Lower leg skin (tissue), 4 donors: ENCODE results near the gene CHRDL1. TPM values are rescaled to one million over a fixed set of nuclear protein-coding genes. Genes with fewer than 3 reads are reported as not detected.

ENCODE experiments used
- DNase-seq, 2 donors: peaks; one replicate each; pipeline ENCODE4 v3.0.0-alpha.2; 2019; ENCODE audit warnings: low spot score in 2 of 2
- H3K4me3 ChIP-seq: fragments of 200-600 bp; sonication (generic); 2 replicates; pipeline ENCODE4 v1.5.1; 2017; ENCODE audit warnings: mild to moderate bottlenecking, low read depth; ENCODE audit not compliant: poor library complexity, severe bottlenecking
- CTCF ChIP-seq, 3 donors: fragments of 450-650 bp; IDR thresholded peaks; one replicate each; pipeline ENCODE4 v1.5.1; 2016; ENCODE audit warnings: antibody characterized with exemption in 3 of 3, mild to moderate bottlenecking in 3 of 3, moderate library complexity in 2 of 3
- POLR2A ChIP-seq, 2 donors: fragments of 450-650 bp; IDR thresholded peaks; one replicate each; pipeline ENCODE4 v1.6.1; 2016 to 2017; ENCODE audit warnings: antibody characterized with exemption in 2 of 2, mild to moderate bottlenecking in 1 of 2, moderate library complexity in 1 of 2
- WGBS, 2 donors: methylation state at CpG; one replicate each; pipeline ENCODE4 v1.1.5; 2018; 5-methylcytosine and 5-hydroxymethylcytosine counted together
- intact Hi-C: fragments of 100-400 bp; cut with DNase I; formaldehyde crosslinking; loops from one replicate; pipeline ENCODE4 v1.15.0; 2023; ENCODE audit warnings: low total_unique reads
- total RNA-seq, 4 donors: library from RNA; depleted of rRNA; stranded (reverse); fragments of >200 nt; gene quantifications; one replicate each; pipeline ENCODE4 v1.1.0, GENCODE V29; 2016

CHRDL1 gene
- total RNA-seq, 4 donors from 2014 or later = 6.9 to 20.4 (median 17.7) TPM

DNA sequence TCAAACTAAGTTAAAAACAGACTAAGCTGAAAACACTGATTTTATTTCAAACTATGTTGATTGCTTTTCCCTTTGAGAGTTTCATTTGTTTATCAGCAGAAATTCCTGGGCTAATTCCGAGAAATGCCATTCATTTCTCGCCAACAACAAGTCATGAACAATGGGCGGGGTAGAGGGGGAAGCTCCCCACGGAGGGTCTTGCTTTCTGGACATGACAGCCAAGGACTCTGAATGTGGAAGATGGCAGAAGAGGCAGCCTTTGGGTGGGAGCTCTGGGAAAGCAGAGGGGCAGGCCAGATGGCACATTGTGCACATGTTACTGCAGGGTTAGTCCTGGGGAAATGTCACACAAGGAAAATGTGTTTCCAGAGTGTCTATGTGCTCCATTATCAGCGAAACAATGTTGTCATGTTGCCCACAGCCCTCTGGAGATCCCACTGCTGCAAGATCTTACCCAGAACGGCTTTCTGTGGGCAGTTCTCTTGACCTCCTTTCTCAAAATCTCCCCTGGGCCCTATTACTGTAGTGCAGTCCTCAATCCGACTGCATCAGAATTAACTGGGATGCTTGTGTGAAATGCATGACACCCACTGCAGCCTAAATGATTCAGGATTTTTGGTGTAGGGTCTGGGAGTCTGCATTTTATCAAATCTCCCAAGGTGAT lies 45.0 kb downstream of the CHRDL1 start:
- intact Hi-C loops = no loop called here
- 42 to 46% methylated on average over 5 to 7 of the region's 7 CpGs for WGBS, 2 donors
- no peak for TF ChIP-seq POLR2A (IDR thresholded peaks at IDR 0.05)
- no peak for TF ChIP-seq CTCF (IDR thresholded peaks at IDR 0.05)
- DNase-seq = no peak
- no peak overlapping the region for H3K4me3 ChIP-seq

- no peak overlapping the region for H3K4me3 ChIP-seq
- TF ChIP-seq CTCF (IDR thresholded peaks at IDR 0.05) (no peak), POLR2A (IDR thresholded peaks at IDR 0.05) (no peak)
- no peak for DNase-seq
- 55 to 66% methylated on average over 3 of the region's 3 CpGs for WGBS, 2 donors
- intact Hi-C loops = no loop called here
These were observed 47.3 kb downstream of the CHRDL1 start for GRCh38 chrX:110748256-110748806.

- WGBS, 2 donors = 45 to 79% methylated on average over 4 of the region's 4 CpGs
- TF ChIP-seq POLR2A (IDR thresholded peaks at IDR 0.05) (no peak), CTCF (IDR thresholded peaks at IDR 0.05) (no peak)
- intact Hi-C loops = no loop called here
- no peak overlapping the region for H3K4me3 ChIP-seq
- DNase-seq = no peak
These were observed 49.6 kb downstream of the CHRDL1 start for GRCh38 chrX:110746014-110746413.

- WGBS, 2 donors = 17 to 36% methylated on average over 2 of the region's 2 CpGs
- DNase-seq = no peak
- no peak overlapping the region for H3K4me3 ChIP-seq
- intact Hi-C loops = no loop called here
- TF ChIP-seq CTCF (IDR thresholded peaks at IDR 0.05) (no peak), POLR2A (IDR thresholded peaks at IDR 0.05) (no peak)
These were observed 50.3 kb downstream of the CHRDL1 start for GRCh38 chrX:110745288-110745687.

- 20 to 31% methylated on average over 5 of the region's 5 CpGs for WGBS, 2 donors
- DNase-seq = peak in 1 of 2 donors; percentile 17
- no peak overlapping the region for H3K4me3 ChIP-seq
- TF ChIP-seq CTCF (IDR thresholded peaks at IDR 0.05) (no peak), POLR2A (IDR thresholded peaks at IDR 0.05) (no peak)
- intact Hi-C loops = no loop called here
These were observed 51.8 kb downstream of the CHRDL1 start for GRCh38 chrX:110743679-110744340.
